MM.1S (cell line): ENCODE measurements around the gene CST4.

ENCODE experiments used
- EZH2 ChIP-seq: fragments of 300-600 bp; sonication (generic); optimal IDR thresholded peaks from 2 replicates; pipeline ENCODE3; 2017; ENCODE audit warnings: low read depth, mild to moderate bottlenecking, antibody characterized with exemption, low read length, mixed read lengths
- EZH2phosphoT487 ChIP-seq: fragments of 300-600 bp; sonication (generic); IDR thresholded peaks from 2 replicates; pipeline ENCODE4 v1.6.1; 2018; ENCODE audit warnings: antibody characterized with exemption, low read length
- TF ChIP-seq, protein P1 (sequence below): fragments of 300-600 bp; sonication (generic); IDR thresholded peaks from 2 replicates; pipeline ENCODE4 v1.5.1; 2016; ENCODE audit warnings: antibody characterized with exemption, low read length, mixed read lengths

DNA sequence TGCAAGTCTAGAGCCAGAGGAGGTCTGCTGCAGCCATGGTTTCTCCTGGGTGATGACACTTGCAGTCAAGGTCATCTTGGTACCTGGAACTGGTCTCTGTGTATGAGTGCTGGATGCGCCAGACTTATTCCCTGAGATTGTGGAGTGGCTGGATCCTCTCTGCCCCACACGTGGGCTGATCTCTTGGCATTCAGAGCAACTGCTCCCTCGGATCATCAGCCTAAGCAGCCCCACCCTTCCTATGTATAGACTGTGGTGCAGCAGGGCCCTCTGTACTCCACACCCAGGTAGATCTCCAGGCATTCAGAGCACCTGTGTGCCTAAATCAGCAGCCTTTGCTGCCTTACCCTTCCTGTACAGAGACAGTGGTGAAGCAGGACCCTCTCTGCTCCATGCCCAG lies 12.1 kb upstream of the CST4 start:
- TF ChIP-seq, protein P1, sequence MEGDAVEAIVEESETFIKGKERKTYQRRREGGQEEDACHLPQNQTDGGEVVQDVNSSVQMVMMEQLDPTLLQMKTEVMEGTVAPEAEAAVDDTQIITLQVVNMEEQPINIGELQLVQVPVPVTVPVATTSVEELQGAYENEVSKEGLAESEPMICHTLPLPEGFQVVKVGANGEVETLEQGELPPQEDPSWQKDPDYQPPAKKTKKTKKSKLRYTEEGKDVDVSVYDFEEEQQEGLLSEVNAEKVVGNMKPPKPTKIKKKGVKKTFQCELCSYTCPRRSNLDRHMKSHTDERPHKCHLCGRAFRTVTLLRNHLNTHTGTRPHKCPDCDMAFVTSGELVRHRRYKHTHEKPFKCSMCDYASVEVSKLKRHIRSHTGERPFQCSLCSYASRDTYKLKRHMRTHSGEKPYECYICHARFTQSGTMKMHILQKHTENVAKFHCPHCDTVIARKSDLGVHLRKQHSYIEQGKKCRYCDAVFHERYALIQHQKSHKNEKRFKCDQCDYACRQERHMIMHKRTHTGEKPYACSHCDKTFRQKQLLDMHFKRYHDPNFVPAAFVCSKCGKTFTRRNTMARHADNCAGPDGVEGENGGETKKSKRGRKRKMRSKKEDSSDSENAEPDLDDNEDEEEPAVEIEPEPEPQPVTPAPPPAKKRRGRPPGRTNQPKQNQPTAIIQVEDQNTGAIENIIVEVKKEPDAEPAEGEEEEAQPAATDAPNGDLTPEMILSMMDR: no peak
- TF ChIP-seq EZH2 (no peak), EZH2phosphoT487 (no peak)
